ENCODE measurements around the gene PCDH8.

Gene PCDH8

DNA sequence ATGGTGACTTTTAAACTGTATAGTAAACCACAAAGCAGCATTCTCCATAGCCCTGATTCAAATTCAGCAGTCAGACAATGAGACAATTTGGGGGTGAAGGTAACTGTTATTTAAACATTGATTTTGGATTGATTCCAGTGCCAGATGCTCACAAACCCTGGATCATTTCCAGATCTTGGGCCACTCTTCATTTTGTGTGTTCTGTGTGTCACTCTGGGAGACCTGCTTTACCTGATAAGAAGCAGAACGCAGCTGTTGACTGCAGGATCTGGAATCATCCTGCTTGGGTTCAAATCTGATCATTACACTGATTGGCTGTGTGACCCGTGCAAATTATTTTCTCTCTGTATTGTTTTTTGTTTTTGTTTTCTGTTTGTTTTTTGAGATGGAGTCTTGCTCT, 4.0 kb upstream of the PCDH8 start:
- TF ChIP-seq, protein P1, sequence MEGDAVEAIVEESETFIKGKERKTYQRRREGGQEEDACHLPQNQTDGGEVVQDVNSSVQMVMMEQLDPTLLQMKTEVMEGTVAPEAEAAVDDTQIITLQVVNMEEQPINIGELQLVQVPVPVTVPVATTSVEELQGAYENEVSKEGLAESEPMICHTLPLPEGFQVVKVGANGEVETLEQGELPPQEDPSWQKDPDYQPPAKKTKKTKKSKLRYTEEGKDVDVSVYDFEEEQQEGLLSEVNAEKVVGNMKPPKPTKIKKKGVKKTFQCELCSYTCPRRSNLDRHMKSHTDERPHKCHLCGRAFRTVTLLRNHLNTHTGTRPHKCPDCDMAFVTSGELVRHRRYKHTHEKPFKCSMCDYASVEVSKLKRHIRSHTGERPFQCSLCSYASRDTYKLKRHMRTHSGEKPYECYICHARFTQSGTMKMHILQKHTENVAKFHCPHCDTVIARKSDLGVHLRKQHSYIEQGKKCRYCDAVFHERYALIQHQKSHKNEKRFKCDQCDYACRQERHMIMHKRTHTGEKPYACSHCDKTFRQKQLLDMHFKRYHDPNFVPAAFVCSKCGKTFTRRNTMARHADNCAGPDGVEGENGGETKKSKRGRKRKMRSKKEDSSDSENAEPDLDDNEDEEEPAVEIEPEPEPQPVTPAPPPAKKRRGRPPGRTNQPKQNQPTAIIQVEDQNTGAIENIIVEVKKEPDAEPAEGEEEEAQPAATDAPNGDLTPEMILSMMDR (conservative IDR thresholded peaks at IDR 0.05; ENCODE audit: control insufficient read depth, insufficient read depth, low read depth, low read length) = no peak
- no peak for DNase-seq (ENCODE audit: low read depth)
- no peak overlapping the region for H3K4me3 ChIP-seq (ENCODE audit: control insufficient read depth, low read depth, low read length)

DNA sequence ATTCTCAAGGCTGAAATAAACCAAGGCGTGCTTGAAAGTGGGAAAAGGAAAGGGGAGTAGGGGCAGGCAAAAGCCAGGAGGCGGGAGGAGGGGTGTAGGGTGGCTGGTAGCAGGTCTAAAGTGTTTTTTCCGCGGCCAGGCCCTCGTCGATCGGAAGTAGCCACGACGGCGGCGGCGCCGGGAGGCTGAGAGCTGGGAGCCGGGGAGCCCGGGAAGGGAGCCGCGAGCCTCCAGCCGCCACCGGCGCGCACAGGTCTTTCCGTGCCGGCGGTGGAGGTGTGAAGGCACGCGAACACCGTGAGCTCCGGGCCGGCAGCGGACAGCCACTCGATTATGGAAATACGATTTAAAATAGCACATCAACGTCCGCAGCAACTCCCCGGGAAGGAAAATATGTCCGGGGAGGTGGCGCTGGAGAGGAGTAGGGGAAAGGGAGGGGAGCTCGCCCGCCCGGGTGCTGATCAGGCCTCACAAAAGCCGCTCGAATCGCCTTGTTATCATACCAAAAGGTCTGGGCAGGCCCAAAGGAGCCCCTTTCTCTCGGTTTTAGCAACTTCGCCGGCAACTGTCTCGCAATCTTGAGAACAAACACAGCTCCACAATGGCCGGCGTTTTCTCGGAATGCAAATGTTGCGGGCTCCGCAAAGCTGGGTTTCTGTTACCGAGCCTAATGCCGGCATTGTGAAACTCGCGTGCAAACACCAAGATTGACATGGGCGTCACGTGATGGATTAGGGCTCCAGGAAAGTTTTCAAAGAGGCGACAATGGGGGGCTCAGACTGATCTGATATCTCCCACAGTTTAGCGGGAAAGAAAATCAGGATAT, 2.9 kb upstream of the PCDH8 start:
- TF ChIP-seq, protein P1 (conservative IDR thresholded peaks at IDR 0.05; ENCODE audit: control insufficient read depth, insufficient read depth, low read depth, low read length) = no peak
- H3K4me3 ChIP-seq (ENCODE audit: control insufficient read depth, low read depth, low read length) = peak overlapping the region; percentile 46
- no peak for DNase-seq (ENCODE audit: low read depth)

DNA sequence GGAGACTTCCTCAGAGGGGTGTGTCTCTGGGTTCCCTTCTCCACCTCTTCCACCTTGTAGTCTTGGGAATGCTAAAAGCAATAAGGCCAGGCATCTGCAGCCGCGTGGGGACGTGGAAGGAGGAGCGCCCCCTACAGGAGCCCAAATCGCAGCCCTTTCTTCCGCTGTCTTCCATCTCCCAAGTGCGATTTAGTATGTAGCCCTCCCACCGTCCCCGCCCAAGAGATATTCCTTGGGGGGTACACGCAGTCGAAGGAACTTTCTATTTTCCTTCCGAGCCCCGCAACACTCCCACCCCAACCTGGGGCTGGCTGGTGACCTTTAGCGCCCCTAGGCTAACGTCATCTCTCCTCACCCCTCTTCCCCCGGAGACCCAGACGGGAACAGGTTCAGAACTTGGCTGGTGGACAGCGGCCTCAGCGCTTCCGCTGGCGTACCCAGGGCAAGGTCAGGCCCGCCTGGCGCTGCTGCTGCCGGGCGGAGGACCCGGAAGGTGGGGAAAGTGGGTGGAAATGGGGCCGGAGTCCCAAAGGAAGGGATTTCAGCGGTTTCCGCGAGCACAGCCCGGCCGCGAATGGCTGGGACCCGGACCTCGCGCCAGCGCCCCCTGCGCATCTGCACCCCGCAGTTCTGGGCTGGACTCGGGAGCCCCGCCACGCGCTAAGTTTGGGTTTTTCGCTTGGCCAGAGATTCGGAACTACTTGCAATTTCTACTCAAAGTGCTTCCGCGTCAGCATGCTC, 2.1 kb upstream of the PCDH8 start:
- TF ChIP-seq, protein P1 (conservative IDR thresholded peaks at IDR 0.05; ENCODE audit: control insufficient read depth, insufficient read depth, low read depth, low read length) = no peak
- DNase-seq (ENCODE audit: low read depth) = peak; percentile 34
- H3K4me3 ChIP-seq (ENCODE audit: control insufficient read depth, low read depth, low read length) = peak overlapping the region; percentile 46

DNA sequence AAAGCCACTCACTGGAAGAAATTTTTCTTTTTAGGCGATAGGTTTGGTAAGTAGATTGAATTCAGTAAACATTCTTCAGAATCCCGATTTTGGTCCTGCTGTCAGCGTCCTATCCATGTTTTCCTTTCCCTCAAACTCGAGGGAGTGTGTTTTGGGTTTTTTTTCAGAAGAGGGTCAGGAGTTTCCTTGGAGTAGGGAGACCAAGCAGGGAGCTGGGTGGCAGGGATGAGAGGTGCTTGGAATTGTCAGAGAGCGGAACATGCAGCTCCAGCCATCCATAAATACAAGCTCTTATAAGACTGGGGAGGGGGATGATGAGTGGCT, 1.6 kb upstream of the PCDH8 start:
- DNase-seq (ENCODE audit: low read depth) = no peak
- TF ChIP-seq, protein P1 (conservative IDR thresholded peaks at IDR 0.05; ENCODE audit: control insufficient read depth, insufficient read depth, low read depth, low read length) = no peak
- no peak overlapping the region for H3K4me3 ChIP-seq (ENCODE audit: control insufficient read depth, low read depth, low read length)

DNA sequence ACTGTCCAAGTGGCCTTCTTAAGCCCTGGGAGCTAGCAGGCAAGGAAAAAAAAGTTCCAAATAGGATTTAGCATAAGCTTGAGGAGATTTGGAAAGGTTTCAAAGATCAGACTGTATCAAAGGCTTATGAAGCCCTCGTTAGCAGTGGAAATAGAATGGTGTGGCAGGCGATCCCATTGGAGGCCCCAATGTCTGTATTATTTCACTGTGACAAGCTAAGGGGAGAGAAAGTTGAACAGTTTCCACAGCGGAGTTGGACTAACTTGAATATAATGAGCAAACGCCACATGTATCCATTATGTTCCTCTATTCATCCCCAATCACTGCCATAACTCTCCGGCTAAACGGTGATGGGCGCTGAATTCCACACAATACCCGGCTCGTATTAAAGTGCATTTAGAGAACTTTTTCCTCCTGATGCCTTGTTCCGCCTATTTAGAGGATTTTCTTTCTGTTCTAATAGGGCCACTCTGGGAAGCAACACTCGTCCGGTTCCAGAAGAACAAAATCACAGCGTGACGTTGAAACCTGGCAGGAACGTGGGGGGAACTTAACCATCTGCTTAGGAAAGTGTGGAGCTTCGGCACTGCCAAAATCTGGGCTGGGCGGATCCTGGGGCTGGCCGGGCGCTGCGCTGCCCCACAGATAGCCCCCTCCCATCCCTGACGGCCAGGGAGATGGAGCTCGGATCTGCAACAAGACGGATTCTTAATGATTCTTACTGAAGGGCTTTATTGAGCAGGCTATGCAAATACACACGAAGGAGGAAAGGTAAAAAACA, 1.0 kb upstream of the PCDH8 start:
- no peak overlapping the region for H3K4me3 ChIP-seq (ENCODE audit: control insufficient read depth, low read depth, low read length)
- DNase-seq (ENCODE audit: low read depth) = no peak
- TF ChIP-seq, protein P1 (conservative IDR thresholded peaks at IDR 0.05; ENCODE audit: control insufficient read depth, insufficient read depth, low read depth, low read length) = no peak

DNA sequence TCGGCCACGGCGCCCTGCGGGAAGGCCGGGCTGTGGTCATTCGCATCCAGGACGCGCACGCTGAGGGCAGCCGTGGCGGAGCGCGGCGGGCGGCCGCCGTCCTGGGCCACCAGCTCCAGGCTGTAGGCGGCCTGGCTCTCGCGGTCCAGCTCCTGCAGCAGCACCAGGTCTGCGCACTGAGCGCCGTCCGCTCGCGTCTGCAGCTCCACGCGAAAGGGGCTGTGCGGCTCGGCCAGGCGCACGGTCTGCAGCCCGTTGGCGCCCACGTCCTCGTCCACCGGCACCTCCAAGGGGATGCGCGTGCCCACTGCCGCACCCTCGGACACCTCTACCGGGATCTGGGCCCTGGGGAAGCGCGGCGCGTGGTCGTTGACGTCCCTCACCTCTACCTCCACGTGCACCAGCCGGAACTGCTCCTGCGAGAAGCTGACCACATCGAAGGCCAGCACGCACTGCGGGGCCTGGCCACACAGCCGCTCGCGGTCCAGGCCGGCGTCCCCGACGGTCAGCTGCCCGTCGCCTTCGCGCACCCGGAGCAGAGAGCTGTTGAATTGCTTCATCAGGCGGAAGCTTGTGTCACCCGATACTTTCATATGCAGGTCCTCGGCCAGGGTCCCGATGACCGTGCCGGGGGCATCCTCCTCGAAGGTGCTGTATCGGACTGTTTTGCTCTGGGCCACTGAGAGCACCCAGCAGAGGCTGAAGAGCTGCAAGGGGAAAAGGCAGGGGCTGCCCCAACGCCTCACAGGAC, 583 bp downstream of the PCDH8 start:
- H3K4me3 ChIP-seq (ENCODE audit: control insufficient read depth, low read depth, low read length) = no peak overlapping the region
- TF ChIP-seq, protein P1 (conservative IDR thresholded peaks at IDR 0.05; ENCODE audit: control insufficient read depth, insufficient read depth, low read depth, low read length) = no peak
- no peak for DNase-seq (ENCODE audit: low read depth)
